IMR-90 (cell line): ENCODE results near the gene EFNA5. TPM values are rescaled to one million over a fixed set of nuclear protein-coding genes. Genes with fewer than 3 reads are reported as not detected.

ENCODE experiments used
- ATAC-seq: fragments of 200-7000 bp; cut with Tn5 transposase; 2 replicates; pipeline ENCODE4 v1.9.1; 2020; ENCODE audit warnings: low read depth, mild to moderate bottlenecking, moderate library complexity
- BruUV-seq: library from RNA; stranded (reverse); fragments of 400-500 nt; replicated peaks from 2 replicates; lab custom pipeline; 2021; lab: Mats Ljungman, UMichigan
- CTCF ChIA-PET: fragments of 300-600 bp; formaldehyde crosslinking; extraction: SDS; loops from one replicate; lab custom pipeline; 2021; ENCODE audit warnings: antibody characterized with exemption; lab: Yijun Ruan, JAX
- POLR2A ChIA-PET: fragments of 300-600 bp; sonication (Branson Sonifier 250); formaldehyde crosslinking; loops from one replicate; lab custom pipeline; 2022; ENCODE audit warnings: antibody characterized with exemption; ENCODE audit not compliant: unreplicated experiment; lab: Charles Lee
- DNase-seq: peaks from one replicate; pipeline ENCODE4 v3.0.0; 2013
- H2AFZ ChIP-seq: replicated peaks from 2 replicates; pipeline ENCODE3; 2013; ENCODE audit warnings: low read length, mild to moderate bottlenecking; ENCODE audit not compliant: poor library complexity
- H2AK5ac ChIP-seq: 2 replicates; pipeline ENCODE4 v1.6.1; 2013; ENCODE audit warnings: low read depth, low read length, inconsistent platforms
- H2AK9ac ChIP-seq: replicated peaks from 2 replicates; pipeline ENCODE3; 2013; ENCODE audit warnings: mild to moderate bottlenecking, low read depth, low read length, moderate library complexity; ENCODE audit not compliant: poor library complexity
- H2BK120ac ChIP-seq: 2 replicates; pipeline ENCODE4 v1.6.1; 2013; ENCODE audit warnings: low read depth, low read length, inconsistent platforms
- H2BK15ac ChIP-seq: 3 replicates; pipeline ENCODE4 v1.6.1; 2013; ENCODE audit warnings: low read depth, low read length, inconsistent platforms
- H2BK20ac ChIP-seq: 2 replicates; pipeline ENCODE4 v1.6.1; 2013; ENCODE audit warnings: low read depth, mild to moderate bottlenecking, inconsistent platforms, low read length, moderate library complexity
- H2BK5ac ChIP-seq: 2 replicates; pipeline ENCODE4 v1.6.1; 2013; ENCODE audit warnings: mild to moderate bottlenecking, low read depth, low read length, inconsistent platforms; ENCODE audit not compliant: poor library complexity, severe bottlenecking
- H3K14ac ChIP-seq: replicated peaks from 2 replicates; pipeline ENCODE4 v1.6.1; 2013; ENCODE audit warnings: low read depth, low read length, inconsistent platforms
- H3K18ac ChIP-seq: 2 replicates; pipeline ENCODE4 v1.6.1; 2013; ENCODE audit warnings: low read depth, low read length, control low read depth
- H3K23ac ChIP-seq: 2 replicates; pipeline ENCODE4 v1.6.1; 2013; ENCODE audit warnings: low read depth, low read length, inconsistent platforms
- H3K27ac ChIP-seq: 2 replicates; pipeline ENCODE4 v1.5.1; 2013; ENCODE audit warnings: mild to moderate bottlenecking, control low read depth, low read length; ENCODE audit not compliant: insufficient read depth
- H3K27me3 ChIP-seq: 2 replicates; pipeline ENCODE4 v1.6.1; 2013; ENCODE audit warnings: low read length; ENCODE audit not compliant: control insufficient read depth, insufficient read depth
- H3K36me3 ChIP-seq: 2 replicates; pipeline ENCODE4 v1.6.1; 2013; ENCODE audit warnings: low read length, mixed read lengths; ENCODE audit not compliant: control insufficient read depth, insufficient read depth
- H3K4ac ChIP-seq: 2 replicates; pipeline ENCODE4 v1.6.1; 2013; ENCODE audit warnings: low read depth, low read length, inconsistent platforms
- H3K4me1 ChIP-seq: 2 replicates; pipeline ENCODE4 v1.6.1; 2013; ENCODE audit warnings: low read length, mixed read lengths; ENCODE audit not compliant: control insufficient read depth, insufficient read depth
- H3K4me2 ChIP-seq: 2 replicates; pipeline ENCODE4 v1.6.1; 2013; ENCODE audit warnings: low read depth, mild to moderate bottlenecking, control low read depth, low read length, moderate library complexity
- H3K4me3 ChIP-seq: 2 replicates; pipeline ENCODE4 v1.5.1; 2013; ENCODE audit warnings: low read depth, mild to moderate bottlenecking, control low read depth, low read length, moderate library complexity; ENCODE audit not compliant: insufficient read depth
- H3K56ac ChIP-seq: 2 replicates; pipeline ENCODE4 v1.6.1; 2013; ENCODE audit warnings: low read length, inconsistent platforms; ENCODE audit not compliant: insufficient read depth; ENCODE audit errors: extremely low read depth
- H3K79me1 ChIP-seq, 2 experiments: 2 replicates each; pipeline ENCODE4 v1.6.1; 2013; ENCODE audit warnings: low read length in 2 of 2, inconsistent platforms in 1 of 2, low read depth in 1 of 2
- H3K9ac ChIP-seq: 2 replicates; pipeline ENCODE4 v1.6.1; 2013; ENCODE audit warnings: low read depth, low read length, control low read depth
- H3K9me1 ChIP-seq: 2 replicates; pipeline ENCODE4 v1.6.1; 2013; ENCODE audit warnings: low read length, inconsistent platforms; ENCODE audit not compliant: insufficient read depth
- H3K9me3 ChIP-seq: 2 replicates; pipeline ENCODE4 v1.6.1; 2013; ENCODE audit warnings: low read length; ENCODE audit not compliant: control insufficient read depth, insufficient read depth
- H4K20me1 ChIP-seq: 2 replicates; pipeline ENCODE4 v1.6.1; 2013; ENCODE audit warnings: low read length, inconsistent platforms; ENCODE audit not compliant: insufficient read depth
- H4K5ac ChIP-seq: 2 replicates; pipeline ENCODE4 v1.6.1; 2013; ENCODE audit warnings: mild to moderate bottlenecking, low read depth, low read length, control low read depth
- H4K8ac ChIP-seq, 2 experiments: 2 replicates each; pipeline ENCODE4 v1.6.1; 2013; ENCODE audit warnings: low read depth in 2 of 2, low read length in 2 of 2, control low read depth in 1 of 2, inconsistent platforms in 1 of 2
- H4K91ac ChIP-seq: 2 replicates; pipeline ENCODE4 v1.6.1; 2013; ENCODE audit warnings: low read depth, low read length, inconsistent platforms; ENCODE audit not compliant: insufficient read depth
- CEBPB ChIP-seq: IDR thresholded peaks from 2 replicates; pipeline ENCODE4 v1.6.1; 2012; ENCODE audit warnings: low read depth, low read length, improper control_type of control experiment
- CHD1 ChIP-seq: IDR thresholded peaks from 2 replicates; pipeline ENCODE4 v1.6.1; 2012; ENCODE audit warnings: low read depth, low read length, improper control_type of control experiment
- FOS ChIP-seq: fragments of 150-350 bp; IDR thresholded peaks from 2 replicates; pipeline ENCODE4 v1.6.1; 2016; ENCODE audit warnings: low read depth, low read length
- MAZ ChIP-seq: IDR thresholded peaks from 2 replicates; pipeline ENCODE4 v1.6.1; 2012; ENCODE audit warnings: low read depth, mild to moderate bottlenecking, low read length, improper control_type of control experiment, moderate library complexity, borderline replicate concordance
- RFX5 ChIP-seq: IDR thresholded peaks from 2 replicates; pipeline ENCODE4 v1.8.0; 2012; ENCODE audit warnings: low read depth, mild to moderate bottlenecking, low read length, moderate library complexity
- SMC3 ChIP-seq: fragments of 150-350 bp; IDR thresholded peaks from 2 replicates; pipeline ENCODE4 v1.6.1; 2016; ENCODE audit warnings: low read depth, mild to moderate bottlenecking, antibody characterized with exemption, low read length, moderate library complexity
- WGBS, 2 experiments: methylation state at CpG; one replicate each; pipeline versions ENCODE4 v1.1.5 to v1.1.7; 2013; ENCODE audit warnings: missing lambda C conversion rate in 2 of 2; ENCODE audit not compliant: insufficient read length in 1 of 2; ENCODE audit errors: extremely low coverage in 2 of 2; 5-methylcytosine and 5-hydroxymethylcytosine counted together
- dilution Hi-C: fragments of 300-500 bp; cut with HindIII; formaldehyde crosslinking; loops from one replicate; pipeline ENCODE4 v1.14.3; 2018; ENCODE audit warnings: low sequenced_read_pairs; ENCODE audit not compliant: unreplicated experiment
- in situ Hi-C: fragments of 300-500 bp; cut with MboI; formaldehyde crosslinking; loops from 3 replicates; pipeline ENCODE4 v1.14.3; 2019; ENCODE audit warnings: low sequenced_read_pairs, inconsistent platforms, mixed read lengths
- intact Hi-C: fragments of 100-400 bp; cut with micrococcal nuclease; formaldehyde crosslinking; loops from 2 replicates; pipeline ENCODE4 v1.10.0; 2022
- polyA plus RNA-seq, 3 experiments: library from polyadenylated mRNA; depleted of rRNA; stranded (reverse); fragments of >200 nt; gene quantifications; 2 replicates each; pipeline ENCODE4 v1.2.3, GENCODE V29; 2012; ENCODE audit warnings: low replicate concordance in 1 of 3
- total RNA-seq: library from RNA; depleted of rRNA; stranded (reverse); fragments of >200 nt; gene quantifications from 2 replicates; pipeline ENCODE4 v1.2.3, GENCODE V29; 2012

The EFNA5 gene
- total and polyA plus RNA-seq, 2 of the 4 experiments (the other 2 are of a cell fraction): 1.5 to 1.6 TPM

GRCh38 chr5:107699425-107699824 is 28.7 kb upstream of the EFNA5 start:
- no peak overlapping the region for H3K4me2 ChIP-seq
- intact Hi-C loops: no loop called here
- H4K20me1 ChIP-seq: no peaks in the 10 kb centered on the region
- H3K14ac ChIP-seq: no peak overlapping the region
- no CpG with 5 or more reads among the region's 1 CpG for WGBS, 2 experiments
- no peak overlapping the region for H4K91ac ChIP-seq
- H3K27me3 ChIP-seq: no peaks in the 10 kb centered on the region
- H3K9ac ChIP-seq: no peak overlapping the region
- H3K18ac ChIP-seq: no peak overlapping the region
- no peak for TF ChIP-seq FOS
- no peak for TF ChIP-seq RFX5
- TF ChIP-seq CEBPB: no peak
- TF ChIP-seq CHD1: no peak
- TF ChIP-seq SMC3: no peak
- TF ChIP-seq MAZ: no peak
- H3K4ac ChIP-seq: no peak overlapping the region
- H3K27ac ChIP-seq: no peak overlapping the region
- dilution Hi-C loops: no loop called here
- H2AK5ac ChIP-seq: no peak overlapping the region
- no peaks in the 10 kb centered on the region for H3K9me3 ChIP-seq
- no peak overlapping the region for H2BK20ac ChIP-seq
- no peak overlapping the region for H3K23ac ChIP-seq
- ATAC-seq (no peak), DNase-seq (no peak)
- no peaks in the 10 kb centered on the region for H3K4me1 ChIP-seq
- CTCF ChIA-PET: no interaction called here
- H3K9me1 ChIP-seq: 0 out of 2 replicates have a peak, but pooled peaks cover 3% of the 10 kb centered on the region
- POLR2A ChIA-PET: no interaction called here
- H2BK120ac ChIP-seq: no peak overlapping the region
- H2BK15ac ChIP-seq: no peak overlapping the region
- no peak overlapping the region for H3K56ac ChIP-seq
- H4K5ac ChIP-seq: no peak overlapping the region
- H4K8ac ChIP-seq: no peak overlapping the region
- no peak overlapping the region for H2AFZ ChIP-seq
- BruUV-seq: no TSS peak
- no peak overlapping the region for H3K4me3 ChIP-seq
- no peaks in the 10 kb centered on the region for H3K79me1 ChIP-seq
- H3K36me3 ChIP-seq: no peaks in the 10 kb centered on the region
- in situ Hi-C loops: no loop called here
- no peak overlapping the region for H2AK9ac ChIP-seq
- H2BK5ac ChIP-seq: no peak overlapping the region
